ENCODE measurements around the gene CCND1. TPM values are rescaled to one million over a fixed set of nuclear protein-coding genes. Genes with fewer than 3 reads are reported as not detected.

CCND1 gene
- total RNA-seq, 1 experiment from 2014 or later, result 346 TPM

GRCh38 chr11:69609351-69609750 lies 31.6 kb upstream of the CCND1 start:
- POLR2A ChIA-PET (ENCODE audit: unreplicated experiment), result no interaction called here

GRCh38 chr11:69611548-69612526 lies 29.1 kb upstream of the CCND1 start:
- BruUV-seq (replicated peaks), result no TSS peak
- Histone ChIP-seq H3K9me2 (ENCODE audit: insufficient read depth) (no peaks in the 10 kb centered on the region; the same call in 1 of the 2 replicates), H3K4me3 (no peak overlapping the region), H3K36me3 (ENCODE audit: low read depth) (no peaks in the 10 kb centered on the region), H3K27me3 (ENCODE audit: insufficient read depth, low read depth) (no peaks in the 10 kb centered on the region), H3K4me2 (no peak overlapping the region), H3K79me2 (ENCODE audit: low read depth) (no peaks in the 10 kb centered on the region), H3K27ac (no peak overlapping the region), H3F3A (ENCODE audit: insufficient read depth, low read depth) (no peaks in the 10 kb centered on the region), H4K20me1 (ENCODE audit: insufficient read depth) (no peaks in the 10 kb centered on the region), H3K4me1 (replicated peaks; ENCODE audit: insufficient read depth) (peaks cover 8% of the 10 kb centered on the region), H3K9me3 (ENCODE audit: insufficient read depth, low read depth) (no peaks in the 10 kb centered on the region), H2AFZ (no peak overlapping the region)
- DNase-seq, result no peak
- no peak for TF ChIP-seq CTCF (conservative IDR thresholded peaks at IDR 0.05)
- no peak for TF ChIP-seq EZH2 (IDR thresholded peaks at IDR 0.05; ENCODE audit: low read depth)
- POLR2A ChIA-PET (ENCODE audit: unreplicated experiment), result no interaction called here
- CTCF ChIA-PET, result no interaction called here
- intact Hi-C loops (cut with micrococcal nuclease; ENCODE audit: unreplicated experiment), result no loop called here

More at GRCh38 chr11:69609351-69609750, 31.6 kb upstream of the CCND1 start:
- CTCF ChIA-PET, result no interaction called here
- no peaks in the 10 kb centered on the region for H3K79me2 ChIP-seq (ENCODE audit: low read depth)
- BruUV-seq (replicated peaks), result no TSS peak
- TF ChIP-seq CTCF (conservative IDR thresholded peaks at IDR 0.05) (no peak), EZH2 (IDR thresholded peaks at IDR 0.05; ENCODE audit: low read depth) (no peak)
- peaks cover 8% of the 10 kb centered on the region for H3K4me1 ChIP-seq (replicated peaks; ENCODE audit: insufficient read depth)
- intact Hi-C loops (cut with micrococcal nuclease; ENCODE audit: unreplicated experiment), result no loop called here
- no peak for DNase-seq
- H4K20me1 ChIP-seq (ENCODE audit: insufficient read depth), result no peaks in the 10 kb centered on the region
- H3F3A ChIP-seq (ENCODE audit: insufficient read depth, low read depth), result no peaks in the 10 kb centered on the region
- no peak overlapping the region for H3K27ac ChIP-seq
- no peak overlapping the region for H3K4me3 ChIP-seq
- H3K36me3 ChIP-seq (ENCODE audit: low read depth), result no peaks in the 10 kb centered on the region
- no peak overlapping the region for H2AFZ ChIP-seq
- no peaks in the 10 kb centered on the region; the same call in 1 of the 2 replicates for H3K9me2 ChIP-seq (ENCODE audit: insufficient read depth)
- H3K9me3 ChIP-seq (ENCODE audit: insufficient read depth, low read depth), result no peaks in the 10 kb centered on the region
- no peak overlapping the region for H3K4me2 ChIP-seq
- no peaks in the 10 kb centered on the region for H3K27me3 ChIP-seq (ENCODE audit: insufficient read depth, low read depth)

GRCh38 chr11:69613594-69613993 lies 27.4 kb upstream of the CCND1 start:
- POLR2A ChIA-PET (ENCODE audit: unreplicated experiment), result no interaction called here
- Histone ChIP-seq H3K36me3 (ENCODE audit: low read depth) (no peaks in the 10 kb centered on the region), H2AFZ (no peak overlapping the region), H3K9me2 (ENCODE audit: insufficient read depth) (no peaks in the 10 kb centered on the region; the same call in 1 of the 2 replicates), H3K27me3 (ENCODE audit: insufficient read depth, low read depth) (no peaks in the 10 kb centered on the region), H3K27ac (no peak overlapping the region), H4K20me1 (ENCODE audit: insufficient read depth) (no peaks in the 10 kb centered on the region), H3K4me2 (no peak overlapping the region), H3K79me2 (ENCODE audit: low read depth) (no peaks in the 10 kb centered on the region), H3K4me1 (replicated peaks; ENCODE audit: insufficient read depth) (peaks cover 8% of the 10 kb centered on the region), H3F3A (ENCODE audit: insufficient read depth, low read depth) (no peaks in the 10 kb centered on the region), H3K9me3 (ENCODE audit: insufficient read depth, low read depth) (no peaks in the 10 kb centered on the region), H3K4me3 (no peak overlapping the region)
- intact Hi-C loops (cut with micrococcal nuclease; ENCODE audit: unreplicated experiment), result no loop called here
- CTCF ChIA-PET, result no interaction called here
- DNase-seq, result no peak
- TF ChIP-seq CTCF (conservative IDR thresholded peaks at IDR 0.05) (no peak), EZH2 (IDR thresholded peaks at IDR 0.05; ENCODE audit: low read depth) (no peak)
- no TSS peak for BruUV-seq (replicated peaks)

All from PC-9 (cell line).